HG02840 (cell line): ENCODE data around the gene OR6C68.
"Not testable (repeated sequence)": the region's sequence is repeated elsewhere in the genome, so short reads cannot be mapped to it uniquely, and the experiment has no call there.

Source experiments
- ATAC-seq: cut with Tn5 transposase; IDR thresholded peaks from one replicate; pipeline ENCODE4 v1.9.1; 2021; ENCODE audit warnings: mild to moderate bottlenecking, moderate library complexity, moderate number of reproducible peaks; ENCODE audit not compliant: unreplicated experiment, low FRiP score

The OR6C68 gene

DNA sequence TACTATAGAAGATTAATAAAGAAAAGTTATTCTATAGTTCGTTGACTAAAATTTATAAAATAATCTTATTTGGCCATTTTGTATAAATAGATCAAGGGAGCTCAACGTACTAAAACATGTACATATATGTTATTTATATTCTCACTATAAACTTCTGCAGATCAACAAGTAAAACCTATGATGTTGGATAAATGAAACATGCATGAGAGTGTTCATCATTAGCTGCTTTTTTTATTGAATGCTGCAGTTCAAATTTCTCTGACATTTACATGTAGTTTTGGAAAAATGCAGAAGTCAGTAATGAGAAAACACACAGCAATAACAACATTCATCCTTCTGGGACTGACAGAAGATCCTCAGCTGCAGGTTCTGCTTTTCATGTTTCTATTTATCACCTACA lies at the start of gene OR6C68:
OR6C68 (plus strand) TSS at position 301 of the 400 bp plus-strand sequence; CDS start at position 301, 0 bp downstream.
- no peak for ATAC-seq

DNA sequence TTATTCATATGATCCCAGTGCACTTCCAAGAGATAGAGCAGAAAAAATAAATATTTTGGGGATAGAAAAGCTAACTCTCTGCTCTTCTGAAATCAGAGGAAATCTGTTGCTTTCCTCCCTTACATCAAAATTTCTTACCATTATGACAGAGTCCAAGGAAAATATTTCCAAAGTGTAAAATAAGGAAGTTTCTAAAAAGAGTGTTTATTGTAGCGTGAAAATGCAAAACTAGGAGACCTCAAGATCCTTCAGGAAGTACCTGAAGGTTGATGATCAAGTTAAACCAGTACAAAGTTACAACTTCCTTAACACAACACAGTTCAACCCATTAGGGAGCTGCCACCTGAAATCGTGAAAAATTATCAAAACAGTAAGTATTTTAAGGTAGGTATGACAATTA lies 48.4 kb upstream of the OR6C68 start, which contains the start of gene OR6C2:
OR6C2 (plus strand) TSS at position 301 of the 400 bp plus-strand sequence. CDS start 8,138 bp downstream, outside the sequence.
- no peak for ATAC-seq

DNA sequence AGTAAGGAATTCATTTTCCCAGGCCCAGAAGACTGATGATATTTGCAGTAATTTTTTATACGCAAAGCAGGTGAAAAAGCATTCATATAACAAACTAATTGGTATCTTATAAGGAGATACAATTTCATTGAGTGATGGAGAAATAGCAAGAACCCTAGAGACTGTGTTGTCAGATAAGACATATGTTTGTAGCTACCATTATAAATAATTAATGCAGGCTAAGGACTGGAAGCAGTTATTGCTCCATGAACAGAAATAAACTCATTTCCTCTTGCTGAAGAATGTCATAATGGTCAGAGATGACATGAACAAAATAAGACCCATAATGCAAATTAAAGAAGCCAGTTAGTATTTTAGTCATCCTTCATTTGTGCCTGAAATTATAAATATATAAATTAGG lies 46.8 kb upstream of the OR6C68 start:
- ATAC-seq: no peak

DNA sequence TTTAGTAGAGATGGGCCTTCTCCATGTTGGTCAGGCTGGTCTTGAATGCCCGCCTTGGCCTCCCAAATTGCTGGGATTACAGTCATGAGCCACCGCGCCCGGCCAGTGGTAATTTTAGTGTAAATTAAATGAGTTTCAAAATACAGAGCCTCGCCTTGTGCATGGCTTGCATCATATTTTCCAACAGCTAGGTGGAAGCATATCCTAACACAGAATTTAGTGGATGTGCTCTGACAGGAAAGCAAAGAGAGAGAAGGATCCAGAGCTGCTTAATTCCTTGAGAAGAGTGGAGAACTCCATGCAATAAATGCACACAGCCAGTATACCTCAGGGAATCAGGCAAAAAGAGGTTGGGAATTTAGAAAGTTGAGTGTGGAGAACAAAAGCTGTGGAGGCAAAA lies 45.9 kb upstream of the OR6C68 start:
- no peak for ATAC-seq

DNA sequence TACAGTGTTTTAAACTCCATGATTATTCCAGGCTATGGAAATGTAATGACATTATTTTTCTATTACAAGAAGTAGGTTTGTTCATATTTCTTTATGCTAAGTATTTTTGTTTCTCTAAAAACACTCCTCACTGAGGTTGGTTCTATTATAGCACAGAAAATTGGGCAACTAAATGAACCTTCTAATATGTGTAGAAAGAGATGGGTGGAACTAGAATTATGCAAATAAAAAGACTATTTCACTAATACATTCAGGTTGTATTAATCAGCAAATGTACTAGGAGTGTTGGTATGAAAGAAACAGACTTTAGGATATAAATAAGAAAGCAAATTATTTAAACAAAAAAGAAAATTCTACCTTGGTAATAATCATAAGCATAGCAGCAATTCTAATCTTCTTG lies 43.4 kb upstream of the OR6C68 start:
- ATAC-seq: no peak

DNA sequence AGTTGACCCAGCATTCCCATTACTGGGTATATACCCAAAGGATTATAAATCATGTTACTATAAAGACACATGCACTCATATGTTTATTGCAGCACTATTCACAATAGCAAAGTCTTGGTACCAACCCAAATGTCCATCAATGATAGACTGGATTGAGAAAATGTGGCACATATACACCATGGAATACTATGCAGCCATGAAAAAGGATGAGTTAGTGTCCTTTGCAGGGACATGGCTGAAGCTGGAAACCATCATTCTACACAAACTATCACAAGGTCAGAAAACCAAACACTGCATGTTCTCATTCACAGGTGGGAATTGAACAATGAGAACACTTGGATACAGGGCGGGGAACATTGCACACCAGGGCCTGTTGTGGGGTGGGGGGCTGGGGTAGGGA lies 27.3 kb upstream of the OR6C68 start:
- not testable (repeated sequence) for ATAC-seq

DNA sequence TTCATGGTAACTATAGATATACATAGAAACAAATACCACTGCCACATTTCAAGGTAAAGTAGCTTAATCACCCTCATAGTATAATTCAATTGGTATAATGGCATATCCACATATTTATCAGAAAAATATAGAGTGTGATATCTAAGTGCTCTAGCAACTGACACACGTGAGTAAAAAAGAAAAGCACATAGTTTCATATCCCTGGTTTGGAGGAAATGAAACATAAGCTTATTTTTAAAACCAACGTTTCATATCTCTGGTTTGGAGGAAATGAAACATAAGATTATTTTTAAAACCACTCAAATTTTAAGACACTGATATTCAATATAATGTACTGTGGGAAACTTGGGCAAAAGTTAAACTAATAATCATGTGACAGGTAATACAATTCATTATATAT lies 24.3 kb upstream of the OR6C68 start:
- no peak for ATAC-seq

DNA sequence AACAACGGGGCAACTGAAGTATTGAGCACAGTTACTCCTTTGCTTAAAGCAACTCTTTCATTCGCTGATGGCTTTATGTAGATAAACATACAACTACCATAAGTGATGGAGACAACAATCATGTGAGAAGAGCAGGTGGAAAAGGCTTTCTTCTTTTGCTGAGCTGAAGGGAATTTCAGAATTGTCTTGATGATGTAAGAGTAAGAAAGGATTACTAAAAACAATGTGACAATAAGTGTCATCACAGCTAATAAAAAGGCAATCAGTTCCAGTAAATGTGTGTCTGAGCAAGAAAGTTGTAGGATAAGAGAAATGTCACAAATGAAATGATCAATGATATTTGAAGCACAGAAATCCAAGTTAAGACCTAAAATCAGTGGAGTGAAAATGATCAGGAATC lies 22.9 kb upstream of the OR6C68 start:
- no peak for ATAC-seq

DNA sequence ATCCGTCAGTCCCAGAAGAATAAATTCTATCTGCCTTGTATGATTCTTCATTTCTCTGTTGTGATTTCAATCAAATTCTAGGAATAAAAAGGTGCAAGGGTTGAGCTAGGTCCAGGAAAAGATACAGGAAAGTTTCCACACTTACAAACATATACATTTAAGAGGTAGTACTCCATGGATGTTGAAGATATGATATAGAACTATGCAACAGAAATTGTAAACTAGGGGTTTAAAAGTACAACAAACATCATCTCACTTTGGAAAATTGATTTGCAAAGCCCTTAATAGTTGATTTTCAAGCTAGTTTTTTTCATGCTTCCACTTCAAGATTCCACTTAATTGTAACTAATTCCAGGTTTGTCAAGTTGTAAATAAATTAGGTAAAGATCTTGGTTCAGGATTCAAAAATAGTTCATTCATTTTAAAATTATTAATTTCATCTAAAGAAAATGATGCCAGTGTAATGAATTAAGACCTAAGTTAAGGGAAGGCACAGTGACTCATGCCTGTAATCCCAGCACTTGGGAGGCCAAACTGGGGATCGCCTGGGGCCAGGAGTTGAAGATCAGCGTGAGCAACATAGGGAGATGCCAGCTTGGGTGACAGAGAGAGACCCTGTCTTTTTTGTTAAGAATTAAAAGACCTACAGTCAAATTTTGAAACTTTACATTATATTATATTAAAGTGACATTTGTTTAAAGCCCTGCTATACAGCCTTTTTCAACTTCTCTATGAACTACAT lies 21.9 kb upstream of the OR6C68 start, which contains the start of gene OR6C70:
OR6C70 (minus strand) TSS at position 51 of the 742 bp plus-strand sequence; CDS start at position 51, 0 bp downstream.
- no peak for ATAC-seq

DNA sequence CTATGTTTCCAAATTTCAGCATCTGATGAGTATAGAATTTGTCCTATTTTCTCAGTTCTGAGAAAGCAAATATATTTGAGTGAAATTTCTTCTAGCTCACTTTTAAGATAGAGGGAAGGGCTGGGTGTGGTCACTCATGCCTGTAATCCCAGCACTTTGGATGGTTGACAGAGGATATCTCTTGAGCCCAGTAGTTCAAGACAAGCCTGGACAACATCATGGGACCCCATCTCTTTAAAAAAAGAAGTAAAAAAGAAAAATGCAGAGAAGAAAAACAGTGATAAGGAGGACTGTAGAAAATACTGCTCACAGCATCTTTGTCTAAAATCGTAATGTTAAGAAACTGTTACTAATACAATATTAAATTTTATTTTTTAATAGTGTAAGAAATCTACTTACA lies 19.9 kb upstream of the OR6C68 start:
- ATAC-seq: no peak

DNA sequence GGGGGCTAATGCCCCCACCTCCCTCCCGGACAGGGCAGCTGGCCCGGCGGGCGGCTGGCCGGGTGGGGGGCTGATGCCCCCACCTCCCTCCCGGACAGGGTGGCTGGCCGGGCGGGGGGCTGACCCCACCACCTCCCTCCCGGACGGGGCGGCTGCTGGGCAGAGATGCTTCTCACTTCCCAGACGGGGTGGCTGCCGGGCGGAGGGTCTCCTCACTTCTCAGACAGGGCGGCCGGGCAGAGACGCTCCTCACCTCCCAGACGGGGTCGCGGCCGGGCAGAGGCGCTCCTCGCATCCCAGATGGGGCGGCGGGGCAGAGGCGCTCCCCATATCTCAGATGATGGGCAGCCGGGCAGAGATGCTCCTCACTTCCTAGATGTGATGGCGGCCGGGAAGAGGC lies 13.0 kb upstream of the OR6C68 start:
- not testable (repeated sequence) for ATAC-seq

DNA sequence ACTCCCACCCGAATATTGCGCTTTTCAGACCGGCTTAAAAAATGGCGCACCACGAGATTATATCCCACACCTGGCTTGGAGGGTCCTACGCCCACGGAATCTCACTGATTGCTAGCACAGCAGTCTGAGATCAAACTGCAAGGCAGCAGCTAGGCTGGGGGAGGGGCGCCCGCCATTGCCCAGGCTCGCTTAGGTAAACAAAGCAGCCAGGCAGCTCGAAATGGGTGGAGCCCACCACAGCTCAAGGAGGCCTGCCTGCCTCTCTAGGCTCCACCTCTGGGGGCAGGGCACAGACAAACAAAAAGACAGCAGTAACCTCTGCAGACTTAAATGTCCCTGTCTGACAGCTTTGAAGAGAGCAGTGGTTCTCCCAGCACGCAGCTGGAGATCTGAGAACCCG lies 7.9 kb upstream of the OR6C68 start:
- ATAC-seq: not testable (repeated sequence)

DNA sequence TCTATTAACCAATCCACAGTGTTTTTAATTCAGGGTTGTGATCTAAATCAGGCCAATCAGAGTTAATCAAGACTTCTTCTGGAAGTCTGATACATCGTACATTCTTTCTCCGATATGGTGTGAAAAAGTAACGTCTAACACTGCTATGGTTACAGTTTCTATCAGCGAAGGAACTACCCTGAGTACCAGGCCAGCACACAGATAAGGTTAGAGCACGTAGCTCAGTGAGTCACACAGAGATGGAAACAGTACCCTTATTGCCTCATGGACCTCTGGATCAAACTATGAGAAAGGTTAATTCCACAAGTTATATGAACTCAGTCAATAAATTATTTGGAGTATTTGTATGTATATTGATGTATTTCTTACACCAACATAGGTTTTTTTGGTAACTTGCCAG lies 3.3 kb downstream of the OR6C68 start:
- no peak for ATAC-seq

DNA sequence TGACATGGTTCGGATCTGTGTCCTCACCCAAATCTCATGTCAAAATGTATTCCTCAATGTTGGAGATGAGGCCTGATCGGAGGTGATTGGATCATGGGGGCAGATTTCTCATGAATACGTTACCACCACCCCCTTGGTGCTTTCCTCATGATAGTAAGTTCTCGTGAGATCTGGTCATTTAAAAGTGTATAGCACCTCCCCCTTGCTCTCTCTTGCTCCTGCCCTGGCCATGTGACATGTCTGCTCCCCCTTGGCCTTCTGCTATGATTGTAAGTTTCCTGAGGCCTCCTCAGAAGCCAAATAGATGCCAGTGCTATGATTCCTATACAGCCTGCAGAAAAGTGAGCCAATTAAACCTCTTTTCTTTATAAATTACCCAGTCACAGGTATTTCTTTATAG lies 7.1 kb downstream of the OR6C68 start:
- no peak for ATAC-seq

DNA sequence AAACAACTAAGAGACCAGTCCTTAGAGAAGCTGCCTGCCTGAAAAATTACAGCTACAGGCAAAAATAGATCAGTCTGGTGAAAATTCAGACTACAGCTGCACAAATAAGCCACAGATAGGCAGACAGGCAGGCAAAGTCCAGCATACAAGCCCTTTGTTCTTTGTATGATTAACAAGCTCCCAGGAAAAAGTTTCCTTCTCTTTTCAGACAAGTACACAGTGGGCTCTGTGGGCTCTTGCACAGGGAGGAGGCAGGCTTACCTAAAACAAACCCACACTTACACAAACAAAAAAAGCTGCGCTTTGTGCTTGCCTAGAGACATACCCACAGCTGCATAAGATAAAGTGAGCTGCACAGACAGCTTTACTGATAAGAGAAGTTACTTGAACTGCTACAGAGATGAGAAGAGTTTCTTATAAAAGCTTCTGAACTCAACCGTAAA lies 7.7 kb downstream of the OR6C68 start:
- ATAC-seq: no peak

DNA sequence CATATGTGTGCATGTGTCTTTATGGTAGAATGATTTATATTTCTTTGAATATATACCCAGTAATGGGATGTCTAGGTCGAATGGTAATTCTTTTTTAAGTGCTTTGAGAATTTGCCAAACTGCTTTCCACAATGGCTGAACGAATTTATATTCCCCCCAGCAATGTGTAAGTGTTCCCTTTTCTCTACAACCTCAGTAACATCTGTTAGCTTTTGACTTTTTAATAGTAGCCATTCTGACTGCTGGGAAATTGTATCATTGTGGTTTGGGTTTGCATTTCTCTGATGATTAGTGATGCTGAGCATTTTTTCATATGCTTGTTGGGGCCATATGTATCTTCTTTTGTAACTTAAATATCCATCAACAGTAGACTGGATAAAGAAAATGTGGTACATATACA lies 9.4 kb downstream of the OR6C68 start:
- no peak for ATAC-seq

DNA sequence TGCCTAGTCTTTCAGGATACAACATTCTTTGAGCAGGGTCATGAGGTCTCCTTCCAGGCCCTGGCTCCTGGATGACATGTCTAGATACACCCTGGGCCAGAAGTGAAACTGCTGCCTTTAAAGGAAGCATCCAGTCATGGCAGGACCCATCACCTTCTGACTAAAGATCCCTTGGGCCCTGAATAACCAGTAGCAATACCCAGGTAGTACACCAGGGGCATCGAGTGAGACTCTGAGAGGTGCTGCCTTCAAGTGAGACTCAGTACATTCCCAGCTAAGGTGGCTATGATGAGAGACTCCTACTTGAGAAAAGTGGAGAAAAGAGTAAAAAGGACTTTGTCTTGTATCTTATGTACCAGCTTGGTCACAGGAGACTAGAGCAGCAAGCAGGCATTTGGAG lies 23.5 kb downstream of the OR6C68 start:
- no peak for ATAC-seq

DNA sequence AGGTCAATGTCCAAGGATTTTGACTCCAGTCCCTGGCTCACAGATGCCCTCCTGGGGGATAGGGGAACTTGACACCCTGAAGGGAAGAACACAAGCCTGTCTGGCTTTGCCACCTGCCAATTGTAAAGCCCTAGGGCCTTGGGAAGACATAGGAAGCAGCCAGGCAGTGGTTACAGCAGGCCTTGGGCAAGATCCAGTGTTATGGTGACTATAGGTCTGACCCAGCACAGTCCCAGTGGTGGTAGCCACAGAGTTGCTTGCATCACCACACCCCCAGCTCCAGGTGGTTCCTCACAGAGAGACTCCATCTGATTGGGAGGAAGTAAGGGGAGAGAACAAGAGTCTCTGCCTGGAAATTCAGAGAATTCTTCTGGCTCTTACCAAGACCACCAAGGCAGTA lies 24.2 kb downstream of the OR6C68 start:
- ATAC-seq: no peak
